Naive thymus-derived CD4-positive, alpha-beta T cell (primary cell): ENCODE data around the gene RUNDC3A. TPM values are rescaled to one million over a fixed set of nuclear protein-coding genes. Genes with fewer than 3 reads are reported as not detected.

Source experiments
- ATAC-seq: fragments of 150-1000 bp; cut with Tn5 transposase; 2 replicates; pipeline ENCODE4 v1.10.0; 2021; ENCODE audit warnings: mild to moderate bottlenecking, moderate library complexity
- CTCF ChIA-PET: fragments of 350-600 bp; sonication (Branson Sonifier 250); formaldehyde crosslinking; loops from one replicate; lab custom pipeline; 2021; ENCODE audit warnings: antibody characterized with exemption; lab: Charles Lee
- POLR2A ChIA-PET: fragments of 350-600 bp; sonication (Branson Sonifier 250); formaldehyde crosslinking; loops from one replicate; lab custom pipeline; 2021; ENCODE audit warnings: antibody characterized with exemption, inconsistent platforms; lab: Charles Lee
- DNase-seq, 9 donors: peaks; one replicate each; pipeline versions ENCODE4 v3.0.0 to v3.0.0-alpha.2; 2020 to 2022; ENCODE audit warnings: mixed read lengths in 1 of 9
- H3K27ac ChIP-seq: one replicate; pipeline ENCODE4 v1.7.0; 2013; ENCODE audit warnings: mild to moderate bottlenecking, low read depth, low read length, moderate library complexity
- H3K27me3 ChIP-seq, 2 donors: one replicate each; pipeline ENCODE4 v1.7.0; 2013; ENCODE audit warnings: low read length in 2 of 2, mild to moderate bottlenecking in 2 of 2, moderate library complexity in 2 of 2; ENCODE audit not compliant: control insufficient read depth in 2 of 2, insufficient read depth in 2 of 2
- H3K36me3 ChIP-seq, 3 experiments: 1 replicate in 2 of 3; 2 replicates in 1 of 3; pipeline ENCODE4 v1.7.0; 2013; ENCODE audit warnings: low read length in 3 of 3, mild to moderate bottlenecking in 3 of 3, moderate library complexity in 1 of 3; ENCODE audit not compliant: insufficient read depth in 3 of 3, control insufficient read depth in 2 of 3
- H3K4me1 ChIP-seq, 2 donors: one replicate each; pipeline ENCODE4 v1.7.0; 2013; ENCODE audit warnings: low read length in 2 of 2, mild to moderate bottlenecking in 2 of 2, moderate library complexity in 1 of 2; ENCODE audit not compliant: control insufficient read depth in 2 of 2, insufficient read depth in 2 of 2
- H3K4me3 ChIP-seq: 2 replicates; pipeline ENCODE4 v1.7.0; 2013; ENCODE audit warnings: mild to moderate bottlenecking, low read length
- H3K9me3 ChIP-seq, 3 experiments: 1 replicate in 2 of 3; 2 replicates in 1 of 3; pipeline ENCODE4 v1.7.0; 2013; ENCODE audit warnings: low read length in 3 of 3; ENCODE audit not compliant: control insufficient read depth in 2 of 3
- H3K27ac Mint-ChIP-seq, 9 donors: one replicate each; pipeline ENCODE4 v1.8.0; 2020 to 2022; ENCODE audit warnings: mixed read lengths in 9 of 9, mild to moderate bottlenecking in 8 of 9, moderate library complexity in 5 of 9, inconsistent platforms in 2 of 9
- H3K27me3 Mint-ChIP-seq, 5 donors: one replicate each; pipeline ENCODE4 v1.8.0; 2021 to 2022; ENCODE audit warnings: mixed read lengths in 5 of 5, mild to moderate bottlenecking in 1 of 5
- H3K36me3 Mint-ChIP-seq, 5 donors: one replicate each; pipeline ENCODE4 v1.8.0; 2020 to 2022; ENCODE audit warnings: mixed read lengths in 5 of 5, mild to moderate bottlenecking in 3 of 5, inconsistent platforms in 1 of 5
- H3K4me1 Mint-ChIP-seq, 7 donors: one replicate each; pipeline ENCODE4 v1.8.0; 2020 to 2022; ENCODE audit warnings: mixed read lengths in 7 of 7, mild to moderate bottlenecking in 3 of 7, inconsistent platforms in 1 of 7
- H3K4me3 Mint-ChIP-seq, 10 donors: one replicate each; pipeline ENCODE4 v1.8.0; 2020 to 2022; ENCODE audit warnings: mild to moderate bottlenecking in 10 of 10, mixed read lengths in 10 of 10, moderate library complexity in 6 of 10, inconsistent platforms in 2 of 10
- H3K9me3 Mint-ChIP-seq, 11 donors: one replicate each; pipeline ENCODE4 v1.8.0; 2020 to 2022; ENCODE audit warnings: mixed read lengths in 11 of 11, mild to moderate bottlenecking in 4 of 11, inconsistent platforms in 1 of 11, moderate library complexity in 1 of 11
- intact Hi-C, 2 donors: fragments of 100-400 bp; cut with micrococcal nuclease; formaldehyde crosslinking; loops; one replicate each; pipeline ENCODE4 v1.15.1; 2023
- polyA plus RNA-seq, 2 donors: library from polyadenylated mRNA; unstranded; fragments of 300-500 nt; fragmentation: Illumina TruSeq; gene quantifications; one replicate each; pipeline ENCODE4 v1.2.3, GENCODE V29; 2021
- total RNA-seq, 6 experiments: library from RNA in 5 of 6; stranded (reverse) in 5 of 6; gene quantifications; 1 replicate in 5 of 6; 2 replicates in 1 of 6; pipeline ENCODE4 v1.2.3 and lab custom pipeline; 2021 to 2026

The RUNDC3A gene
- total and polyA plus RNA-seq, 7 experiments from 2014 or later, result 0.08 to 0.22 TPM; not detected in 5

- Mint-ChIP-seq H3K9me3 (peaks cover 0 to 2% (median 0%) of the 10 kb centered on the region in 11 donors), H3K4me1 (peaks cover 14 to 36% (median 26%) of the 10 kb centered on the region in 7 donors), H3K4me3 (no peak overlapping the region), H3K36me3 (peaks cover 0 to 5% (median 1%) of the 10 kb centered on the region in 5 donors), H3K27ac (no peak overlapping the region), H3K27me3 (peaks cover 30 to 60% (median 34%) of the 10 kb centered on the region in 5 donors)
- Histone ChIP-seq H3K9me3 (no peaks in the 10 kb centered on the region), H3K27ac (no peak overlapping the region), H3K36me3 (no peaks in the 10 kb centered on the region), H3K4me3 (no peak overlapping the region), H3K4me1 (peaks cover 0 to 15% of the 10 kb centered on the region in 2 donors), H3K27me3 (peaks cover 0 to 8% of the 10 kb centered on the region in 2 donors)
- ATAC-seq, result no peak
- intact Hi-C loops, result no loop called here
- CTCF ChIA-PET, result interaction anchor here (1.4 kb wide), 1 partner anchor 100 kb away, joined by 3 read pairs; no protein-coding TSS in a partner anchor
- no peak for DNase-seq
- POLR2A ChIA-PET, result interaction anchor here (1.0 to 3.4 kb wide), 5 partner anchors 9 to 112 kb away, joined by 3 to 23 read pairs (median 4); partner anchors contain the start of gene UBTF
Observed at GRCh38 chr17:44310609-44311376, 2.4 kb downstream of the RUNDC3A start.

- ChIA-PET CTCF (no interaction called here), POLR2A (interaction anchor here (1.3 kb wide), 1 partner anchor 92 kb away, joined by 4 read pairs; the partner anchor contains the start of gene UBTF)
- H3K4me3 Mint-ChIP-seq, result no peak overlapping the region
- no peaks in the 10 kb centered on the region for H3K9me3 ChIP-seq
- H3K27me3 Mint-ChIP-seq, result peaks cover 30 to 61% (median 36%) of the 10 kb centered on the region in 5 donors
- peaks cover 0 to 5% (median 3%) of the 10 kb centered on the region in 5 donors for H3K36me3 Mint-ChIP-seq
- ATAC-seq (no peak), DNase-seq (no peak)
- H3K36me3 ChIP-seq, result no peaks in the 10 kb centered on the region
- H3K4me1 Mint-ChIP-seq, result peaks cover 21 to 42% (median 32%) of the 10 kb centered on the region in 7 donors
- peaks cover 0 to 21% of the 10 kb centered on the region in 2 donors for H3K4me1 ChIP-seq
- H3K9me3 Mint-ChIP-seq, result peaks cover 0 to 2% (median 0%) of the 10 kb centered on the region in 11 donors
- no peak overlapping the region for H3K4me3 ChIP-seq
- no peak overlapping the region for H3K27ac Mint-ChIP-seq
- peaks cover 0 to 16% of the 10 kb centered on the region in 2 donors for H3K27me3 ChIP-seq
- H3K27ac ChIP-seq, result no peak overlapping the region
- intact Hi-C loops, result no loop called here
Observed at GRCh38 chr17:44311562-44312181, 3.3 kb downstream of the RUNDC3A start.

DNA sequence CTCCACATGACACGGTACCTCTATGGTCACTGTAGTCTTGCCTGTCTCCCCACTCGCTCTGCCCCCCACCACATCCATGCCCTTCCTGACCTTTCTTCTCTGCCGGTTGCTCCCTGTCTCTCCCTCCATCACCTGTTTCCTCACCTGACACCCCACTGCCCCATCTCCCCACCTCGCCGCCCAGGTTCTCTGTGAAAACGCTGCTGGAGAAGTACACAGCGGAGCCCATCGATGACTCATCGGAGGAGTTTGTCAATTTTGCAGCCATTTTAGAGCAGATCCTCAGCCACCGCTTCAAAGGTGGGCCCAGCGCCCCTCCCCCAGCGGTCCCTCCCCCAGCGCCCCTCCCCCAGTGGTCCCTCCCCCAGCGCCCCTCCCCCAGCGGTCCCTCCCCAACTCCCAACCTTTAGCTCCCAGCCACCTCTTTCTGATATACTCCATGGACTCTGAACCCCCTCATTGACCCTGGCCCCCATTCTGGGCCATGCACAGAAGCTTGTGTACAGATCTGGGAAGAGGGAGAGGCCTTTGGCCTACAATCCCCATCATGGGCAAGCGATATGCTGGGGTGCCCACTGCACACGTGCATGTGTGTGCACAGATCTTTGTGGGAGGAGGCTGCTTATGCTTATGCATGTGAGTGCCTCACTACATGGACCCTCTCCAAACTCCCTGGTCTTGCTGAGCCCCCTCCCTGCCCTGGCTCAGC is 4.1 kb downstream of the RUNDC3A start:
- H3K4me3 ChIP-seq, result no peak overlapping the region
- Mint-ChIP-seq H3K4me1 (peaks cover 15 to 34% (median 25%) of the 10 kb centered on the region in 7 donors), H3K4me3 (peak overlapping the region in 1 of 10 donors; percentile 59), H3K27me3 (peaks cover 27 to 61% (median 37%) of the 10 kb centered on the region in 5 donors), H3K27ac (no peak overlapping the region), H3K36me3 (peaks cover 0 to 7% (median 3%) of the 10 kb centered on the region in 5 donors), H3K9me3 (peaks cover 0 to 2% (median 0%) of the 10 kb centered on the region in 11 donors)
- no peak for ATAC-seq
- no peaks in the 10 kb centered on the region for H3K36me3 ChIP-seq
- no peaks in the 10 kb centered on the region for H3K9me3 ChIP-seq
- peaks cover 0 to 21% of the 10 kb centered on the region in 2 donors for H3K27me3 ChIP-seq
- peaks cover 0 to 21% of the 10 kb centered on the region in 2 donors for H3K4me1 ChIP-seq
- DNase-seq, result no peak
- ChIA-PET POLR2A (interaction anchor here (1.3 kb wide), 1 partner anchor 93 kb away, joined by 4 read pairs; the partner anchor contains the start of gene UBTF), CTCF (interaction anchor here (0.6 kb wide), 1 partner anchor 124 kb away, joined by 6 read pairs; no protein-coding TSS in a partner anchor)
- no peak overlapping the region for H3K27ac ChIP-seq
- intact Hi-C loops, result no loop called here

DNA sequence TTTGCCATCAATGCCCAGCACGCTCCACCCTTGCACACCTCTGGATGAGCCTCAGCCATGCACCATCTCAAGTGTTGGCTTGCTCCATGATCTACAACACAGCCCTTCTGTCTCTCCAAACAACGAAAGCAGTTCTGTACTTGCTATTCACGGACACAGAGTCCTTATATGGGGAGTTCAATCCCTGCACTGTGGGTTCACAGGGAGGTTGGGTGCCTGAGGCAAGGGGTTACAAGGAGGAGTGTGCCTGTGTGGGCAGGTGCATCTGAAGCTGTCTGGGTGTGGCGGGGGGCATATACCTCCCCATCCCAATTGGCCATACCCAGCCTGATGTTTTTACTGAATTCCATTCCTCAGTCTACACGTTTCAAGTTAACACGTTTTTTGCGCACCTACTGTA is 5.6 kb downstream of the RUNDC3A start:
- ChIA-PET POLR2A (interaction anchor here (0.8 to 1.7 kb wide), 2 partner anchors 10 to 13 kb away, joined by 4 to 5 read pairs; no protein-coding TSS in a partner anchor), CTCF (no interaction called here)
- Mint-ChIP-seq H3K36me3 (peaks cover 0 to 7% (median 3%) of the 10 kb centered on the region in 5 donors), H3K27ac (no peak overlapping the region), H3K4me3 (peak overlapping the region; percentile 45 to 81 (median 68)), H3K4me1 (peaks cover 15 to 32% (median 24%) of the 10 kb centered on the region in 7 donors), H3K9me3 (peaks cover 0 to 2% (median 0%) of the 10 kb centered on the region in 11 donors), H3K27me3 (peaks cover 25 to 56% (median 38%) of the 10 kb centered on the region in 5 donors)
- intact Hi-C loops, result no loop called here
- H3K27me3 ChIP-seq, result peaks cover 0 to 21% of the 10 kb centered on the region in 2 donors
- H3K36me3 ChIP-seq, result no peaks in the 10 kb centered on the region
- DNase-seq, result no peak
- H3K4me3 ChIP-seq, result no peak overlapping the region
- ATAC-seq, result no peak
- H3K4me1 ChIP-seq, result peaks cover 0 to 20% of the 10 kb centered on the region in 2 donors
- no peaks in the 10 kb centered on the region for H3K9me3 ChIP-seq
- H3K27ac ChIP-seq, result no peak overlapping the region

- Histone ChIP-seq H3K27me3 (peaks cover 0 to 21% of the 10 kb centered on the region in 2 donors), H3K36me3 (peaks cover 0 to 3% (median 0%) of the 10 kb centered on the region in 3 experiments), H3K27ac (no peak overlapping the region), H3K9me3 (no peaks in the 10 kb centered on the region), H3K4me3 (peak overlapping the region; percentile 47), H3K4me1 (peaks cover 0 to 17% of the 10 kb centered on the region in 2 donors)
- DNase-seq (no peak), ATAC-seq (no peak)
- POLR2A ChIA-PET, result interaction anchor here (0.8 to 3.1 kb wide), 3 partner anchors 9 to 93 kb away, joined by 4 to 21 read pairs (median 5); partner anchors contain the start of gene UBTF
- Mint-ChIP-seq H3K4me3 (peak overlapping the region; percentile 45 to 81 (median 68)), H3K4me1 (peaks cover 15 to 29% (median 21%) of the 10 kb centered on the region in 7 donors), H3K27me3 (peaks cover 25 to 53% (median 38%) of the 10 kb centered on the region in 5 donors), H3K27ac (no peak overlapping the region), H3K9me3 (peaks cover 0 to 2% (median 0%) of the 10 kb centered on the region in 11 donors), H3K36me3 (peaks cover 2 to 11% (median 4%) of the 10 kb centered on the region in 5 donors)
- CTCF ChIA-PET, result no interaction called here
- intact Hi-C loops, result no loop called here
Observed at GRCh38 chr17:44314524-44314868, 6.1 kb downstream of the RUNDC3A start.
